ENCODE measurements around the gene COPS2.

DNA sequence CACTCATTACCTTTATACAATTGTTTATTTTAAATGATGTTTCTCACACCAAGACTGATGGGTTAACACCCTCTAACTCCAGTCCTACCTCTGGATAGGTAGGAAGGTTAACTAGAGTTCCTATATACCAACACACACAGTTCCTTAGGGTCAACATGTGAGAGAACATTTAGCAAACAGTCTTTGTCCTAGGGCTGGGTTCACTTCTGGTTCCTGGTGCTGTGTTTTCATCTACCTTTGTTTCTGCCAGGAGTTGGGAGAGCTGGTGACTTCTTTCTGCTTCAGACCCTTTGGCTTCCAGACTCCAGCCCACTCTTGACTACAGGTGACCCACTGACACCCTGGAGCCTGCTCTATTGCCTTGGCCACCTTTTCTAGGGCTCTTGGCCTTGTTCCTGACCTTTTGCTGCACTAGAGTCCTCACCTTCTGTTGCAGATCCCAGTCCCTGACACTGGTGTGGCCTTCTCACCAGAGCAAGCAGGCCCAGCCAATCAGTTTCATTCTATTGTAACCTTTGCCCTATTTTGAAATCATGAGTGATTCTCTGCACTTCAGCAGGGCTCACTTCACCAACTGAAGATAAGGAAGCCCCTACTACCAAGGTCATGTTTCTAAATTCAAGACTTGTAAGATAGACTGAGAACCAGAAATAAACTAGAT is 59.2 kb downstream of the COPS2 start:
- no peak for TF ChIP-seq CTCF (IDR thresholded peaks at IDR 0.05; ENCODE audit: low read depth, low read length)
- no peak for TF ChIP-seq POLR2A (IDR thresholded peaks at IDR 0.05; ENCODE audit: extremely low read depth, insufficient read length)
- TF ChIP-seq MAX (IDR thresholded peaks at IDR 0.05; ENCODE audit: low read depth, low read length) = no peak
- no peak for TF ChIP-seq MYC (IDR thresholded peaks at IDR 0.05; ENCODE audit: low read depth, low read length)
